IMR-90 (cell line): ENCODE data around the gene NAXE. TPM values are rescaled to one million over a fixed set of nuclear protein-coding genes. Genes with fewer than 3 reads are reported as not detected.

Experiments
- ATAC-seq: fragments of 200-7000 bp; cut with Tn5 transposase; 2 replicates; pipeline ENCODE4 v1.9.1; 2020; ENCODE audit warnings: low read depth, mild to moderate bottlenecking, moderate library complexity
- BruUV-seq: library from RNA; stranded (reverse); fragments of 400-500 nt; replicated peaks from 2 replicates; lab custom pipeline; 2021; lab: Mats Ljungman, UMichigan
- CTCF ChIA-PET: fragments of 300-600 bp; formaldehyde crosslinking; extraction: SDS; loops from one replicate; lab custom pipeline; 2021; ENCODE audit warnings: antibody characterized with exemption; lab: Yijun Ruan, JAX
- POLR2A ChIA-PET: fragments of 300-600 bp; sonication (Branson Sonifier 250); formaldehyde crosslinking; loops from one replicate; lab custom pipeline; 2022; ENCODE audit warnings: antibody characterized with exemption; ENCODE audit not compliant: unreplicated experiment; lab: Charles Lee
- DNase-seq: peaks from one replicate; pipeline ENCODE4 v3.0.0; 2013
- H2AFZ ChIP-seq: replicated peaks from 2 replicates; pipeline ENCODE3; 2013; ENCODE audit warnings: low read length, mild to moderate bottlenecking; ENCODE audit not compliant: poor library complexity
- H2AK5ac ChIP-seq: 2 replicates; pipeline ENCODE4 v1.6.1; 2013; ENCODE audit warnings: low read depth, low read length, inconsistent platforms
- H2AK9ac ChIP-seq: replicated peaks from 2 replicates; pipeline ENCODE3; 2013; ENCODE audit warnings: mild to moderate bottlenecking, low read depth, low read length, moderate library complexity; ENCODE audit not compliant: poor library complexity
- H2BK120ac ChIP-seq: 2 replicates; pipeline ENCODE4 v1.6.1; 2013; ENCODE audit warnings: low read depth, low read length, inconsistent platforms
- H2BK15ac ChIP-seq: 3 replicates; pipeline ENCODE4 v1.6.1; 2013; ENCODE audit warnings: low read depth, low read length, inconsistent platforms
- H2BK20ac ChIP-seq: 2 replicates; pipeline ENCODE4 v1.6.1; 2013; ENCODE audit warnings: low read depth, mild to moderate bottlenecking, inconsistent platforms, low read length, moderate library complexity
- H2BK5ac ChIP-seq: 2 replicates; pipeline ENCODE4 v1.6.1; 2013; ENCODE audit warnings: mild to moderate bottlenecking, low read depth, low read length, inconsistent platforms; ENCODE audit not compliant: poor library complexity, severe bottlenecking
- H3K14ac ChIP-seq: replicated peaks from 2 replicates; pipeline ENCODE4 v1.6.1; 2013; ENCODE audit warnings: low read depth, low read length, inconsistent platforms
- H3K18ac ChIP-seq: 2 replicates; pipeline ENCODE4 v1.6.1; 2013; ENCODE audit warnings: low read depth, low read length, control low read depth
- H3K23ac ChIP-seq: 2 replicates; pipeline ENCODE4 v1.6.1; 2013; ENCODE audit warnings: low read depth, low read length, inconsistent platforms
- H3K27ac ChIP-seq: 2 replicates; pipeline ENCODE4 v1.5.1; 2013; ENCODE audit warnings: mild to moderate bottlenecking, control low read depth, low read length; ENCODE audit not compliant: insufficient read depth
- H3K27me3 ChIP-seq: 2 replicates; pipeline ENCODE4 v1.6.1; 2013; ENCODE audit warnings: low read length; ENCODE audit not compliant: control insufficient read depth, insufficient read depth
- H3K36me3 ChIP-seq: 2 replicates; pipeline ENCODE4 v1.6.1; 2013; ENCODE audit warnings: low read length, mixed read lengths; ENCODE audit not compliant: control insufficient read depth, insufficient read depth
- H3K4ac ChIP-seq: 2 replicates; pipeline ENCODE4 v1.6.1; 2013; ENCODE audit warnings: low read depth, low read length, inconsistent platforms
- H3K4me1 ChIP-seq: 2 replicates; pipeline ENCODE4 v1.6.1; 2013; ENCODE audit warnings: low read length, mixed read lengths; ENCODE audit not compliant: control insufficient read depth, insufficient read depth
- H3K4me2 ChIP-seq: 2 replicates; pipeline ENCODE4 v1.6.1; 2013; ENCODE audit warnings: low read depth, mild to moderate bottlenecking, control low read depth, low read length, moderate library complexity
- H3K4me3 ChIP-seq: 2 replicates; pipeline ENCODE4 v1.5.1; 2013; ENCODE audit warnings: low read depth, mild to moderate bottlenecking, control low read depth, low read length, moderate library complexity; ENCODE audit not compliant: insufficient read depth
- H3K56ac ChIP-seq: 2 replicates; pipeline ENCODE4 v1.6.1; 2013; ENCODE audit warnings: low read length, inconsistent platforms; ENCODE audit not compliant: insufficient read depth; ENCODE audit errors: extremely low read depth
- H3K79me1 ChIP-seq, 2 experiments: 2 replicates each; pipeline ENCODE4 v1.6.1; 2013; ENCODE audit warnings: low read length in 2 of 2, inconsistent platforms in 1 of 2, low read depth in 1 of 2
- H3K9ac ChIP-seq: 2 replicates; pipeline ENCODE4 v1.6.1; 2013; ENCODE audit warnings: low read depth, low read length, control low read depth
- H3K9me1 ChIP-seq: 2 replicates; pipeline ENCODE4 v1.6.1; 2013; ENCODE audit warnings: low read length, inconsistent platforms; ENCODE audit not compliant: insufficient read depth
- H3K9me3 ChIP-seq: 2 replicates; pipeline ENCODE4 v1.6.1; 2013; ENCODE audit warnings: low read length; ENCODE audit not compliant: control insufficient read depth, insufficient read depth
- H4K20me1 ChIP-seq: 2 replicates; pipeline ENCODE4 v1.6.1; 2013; ENCODE audit warnings: low read length, inconsistent platforms; ENCODE audit not compliant: insufficient read depth
- H4K5ac ChIP-seq: 2 replicates; pipeline ENCODE4 v1.6.1; 2013; ENCODE audit warnings: mild to moderate bottlenecking, low read depth, low read length, control low read depth
- H4K8ac ChIP-seq, 2 experiments: 2 replicates each; pipeline ENCODE4 v1.6.1; 2013; ENCODE audit warnings: low read depth in 2 of 2, low read length in 2 of 2, control low read depth in 1 of 2, inconsistent platforms in 1 of 2
- H4K91ac ChIP-seq: 2 replicates; pipeline ENCODE4 v1.6.1; 2013; ENCODE audit warnings: low read depth, low read length, inconsistent platforms; ENCODE audit not compliant: insufficient read depth
- MAFK ChIP-seq: IDR thresholded peaks from 2 replicates; pipeline ENCODE4 v1.6.1; 2012; ENCODE audit warnings: low read depth, low read length, improper control_type of control experiment
- WGBS, 2 experiments: methylation state at CpG; one replicate each; pipeline versions ENCODE4 v1.1.5 to v1.1.7; 2013; ENCODE audit warnings: missing lambda C conversion rate in 2 of 2; ENCODE audit not compliant: insufficient read length in 1 of 2; ENCODE audit errors: extremely low coverage in 2 of 2; 5-methylcytosine and 5-hydroxymethylcytosine counted together
- dilution Hi-C: fragments of 300-500 bp; cut with HindIII; formaldehyde crosslinking; loops from one replicate; pipeline ENCODE4 v1.14.3; 2018; ENCODE audit warnings: low sequenced_read_pairs; ENCODE audit not compliant: unreplicated experiment
- in situ Hi-C: fragments of 300-500 bp; cut with MboI; formaldehyde crosslinking; loops from 3 replicates; pipeline ENCODE4 v1.14.3; 2019; ENCODE audit warnings: low sequenced_read_pairs, inconsistent platforms, mixed read lengths
- intact Hi-C: fragments of 100-400 bp; cut with micrococcal nuclease; formaldehyde crosslinking; loops from 2 replicates; pipeline ENCODE4 v1.10.0; 2022
- polyA plus RNA-seq, 3 experiments: library from polyadenylated mRNA; depleted of rRNA; stranded (reverse); fragments of >200 nt; gene quantifications; 2 replicates each; pipeline ENCODE4 v1.2.3, GENCODE V29; 2012; ENCODE audit warnings: low replicate concordance in 1 of 3
- total RNA-seq: library from RNA; depleted of rRNA; stranded (reverse); fragments of >200 nt; gene quantifications from 2 replicates; pipeline ENCODE4 v1.2.3, GENCODE V29; 2012

The NAXE gene
- total and polyA plus RNA-seq, 2 of the 4 experiments (the other 2 are of a cell fraction): 61.0 to 74.2 TPM

DNA sequence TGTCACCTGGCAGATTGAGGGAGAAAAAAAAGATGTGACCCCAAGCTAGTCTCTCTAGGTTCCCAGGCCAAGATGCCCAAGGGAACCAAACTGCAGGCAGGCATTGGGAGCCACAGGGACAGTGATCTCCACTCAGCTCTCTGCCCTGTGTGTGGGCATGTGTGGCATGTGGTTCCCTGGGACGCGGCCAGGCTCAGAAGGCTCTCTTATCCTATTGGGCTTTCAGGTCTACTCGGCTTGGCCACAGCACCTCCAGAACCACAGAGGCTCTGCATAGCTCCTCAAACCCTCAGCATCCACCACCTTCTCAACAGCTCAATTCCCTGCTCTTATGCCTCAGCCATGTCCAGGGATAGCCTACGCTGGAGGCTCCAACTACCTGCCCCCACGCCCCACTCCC is 41.2 kb upstream of the NAXE start:
- Histone ChIP-seq H3K4me3 (no peak overlapping the region), H3K27me3 (no peaks in the 10 kb centered on the region), H3K4me2 (no peak overlapping the region), H3K27ac (no peak overlapping the region), H3K18ac (no peak overlapping the region), H3K79me1 (peaks cover 0 to 22% of the 10 kb centered on the region in 2 experiments; a peak in 3 of 4 replicates), H3K23ac (no peak overlapping the region), H3K4me1 (no peaks in the 10 kb centered on the region), H4K20me1 (no peaks in the 10 kb centered on the region), H2AK5ac (no peak overlapping the region), H3K14ac (no peak overlapping the region), H3K56ac (no peak overlapping the region), H3K9ac (no peak overlapping the region), H2BK15ac (no peak overlapping the region), H2AK9ac (no peak overlapping the region), H4K91ac (no peak overlapping the region), H4K8ac (no peak overlapping the region), H2BK5ac (no peak overlapping the region), H3K4ac (no peak overlapping the region), H4K5ac (no peak overlapping the region), H3K36me3 (peaks cover 14% of the 10 kb centered on the region), H2BK120ac (no peak overlapping the region), H2AFZ (no peak overlapping the region), H3K9me3 (no peaks in the 10 kb centered on the region), H3K9me1 (peaks cover 13% of the 10 kb centered on the region), H2BK20ac (no peak overlapping the region)
- BruUV-seq: no TSS peak
- ATAC-seq: no peak
- intact Hi-C loops (no loop called here), dilution Hi-C loops (no loop called here), in situ Hi-C loops (no loop called here)
- TF ChIP-seq MAFK: no peak
- POLR2A ChIA-PET: no interaction called here
- WGBS, 2 experiments: 100% methylated on average over 1 of the region's 5 CpGs; no CpG with 5 or more reads in 1 of the 2 experiments
- DNase-seq: no peak
- CTCF ChIA-PET: no interaction called here
